ENCODE measurements around the gene ZBED4. TPM values are rescaled to one million over a fixed set of nuclear protein-coding genes. Genes with fewer than 3 reads are reported as not detected.

ZBED4 gene
- total RNA-seq, 1 donor from 2014 or later = 17.3 TPM

GRCh38 chr22:49829044-49829853 is 24.4 kb upstream of the ZBED4 start:
- intact Hi-C loops (cut with micrococcal nuclease) = loop anchor here (5.0 to 10.0 kb wide), 2 partner anchors 206 to 363 kb away; no protein-coding TSS in a partner anchor
- ChIA-PET CTCF (interaction anchor here (1.1 kb wide), 1 partner anchor 12 kb away, joined by 4 read pairs; no protein-coding TSS in a partner anchor), POLR2A (interaction anchor here (0.6 to 1.7 kb wide), 4 partner anchors 9 to 133 kb away, joined by 3 to 7 read pairs (median 4); no protein-coding TSS in a partner anchor)
- ATAC-seq (ENCODE audit: low read depth) = no peak
- peaks cover 39% of the 10 kb centered on the region for H3K4me1 Mint-ChIP-seq
- H3K27me3 Mint-ChIP-seq = peaks cover 4% of the 10 kb centered on the region
- H3K36me3 Mint-ChIP-seq (ENCODE audit: low read depth) = peaks cover 14% of the 10 kb centered on the region
- no peaks in the 10 kb centered on the region for H3K9me3 Mint-ChIP-seq
- H3K4me3 Mint-ChIP-seq = peak overlapping the region; percentile 51
- no peak for TF ChIP-seq CTCF (IDR thresholded peaks at IDR 0.05)
- H3K27ac Mint-ChIP-seq = peak overlapping the region; percentile 63
- DNase-seq = no peak

- CTCF ChIA-PET = no interaction called here
- Mint-ChIP-seq H3K4me3 (no peak overlapping the region), H3K4me1 (peaks cover 17% of the 10 kb centered on the region), H3K9me3 (no peaks in the 10 kb centered on the region), H3K27me3 (peaks cover 4% of the 10 kb centered on the region), H3K27ac (no peak overlapping the region), H3K36me3 (ENCODE audit: low read depth) (no peaks in the 10 kb centered on the region)
- DNase-seq = no peak
- intact Hi-C loops (cut with micrococcal nuclease) = no loop called here
- POLR2A ChIA-PET = no interaction called here
- no peak for TF ChIP-seq CTCF (IDR thresholded peaks at IDR 0.05)
- ATAC-seq (ENCODE audit: low read depth) = no peak
These were observed 20.2 kb upstream of the ZBED4 start for GRCh38 chr22:49833340-49834007.

- peaks cover 8% of the 10 kb centered on the region for H3K4me1 Mint-ChIP-seq
- ATAC-seq (ENCODE audit: low read depth) (peak; percentile 99), DNase-seq (peak; percentile 49)
- ChIA-PET CTCF (no interaction called here), POLR2A (interaction anchor here (0.5 to 1.4 kb wide), 10 partner anchors 9 to 182 kb away, joined by 3 to 7 read pairs (median 3); partner anchors contain the start of genes ALG12 and CRELD2)
- H3K27me3 Mint-ChIP-seq = peaks cover 9% of the 10 kb centered on the region
- peak overlapping the region; percentile 64 for H3K4me3 Mint-ChIP-seq
- H3K9me3 Mint-ChIP-seq = no peaks in the 10 kb centered on the region
- intact Hi-C loops (cut with micrococcal nuclease) = no loop called here
- H3K36me3 Mint-ChIP-seq (ENCODE audit: low read depth) = no peaks in the 10 kb centered on the region
- TF ChIP-seq CTCF (IDR thresholded peaks at IDR 0.05) = no peak
- peak overlapping the region; percentile 37 for H3K27ac Mint-ChIP-seq
These were observed 14.6 kb upstream of the ZBED4 start for GRCh38 chr22:49838771-49839717.

GRCh38 chr22:49845241-49845640 is 8.4 kb upstream of the ZBED4 start:
- intact Hi-C loops (cut with micrococcal nuclease) = no loop called here

More at GRCh38 chr22:49845241-49845640, 8.4 kb upstream of the ZBED4 start:
- ChIA-PET CTCF (no interaction called here), POLR2A (interaction anchor here (0.6 kb wide), 1 partner anchor 169 kb away, joined by 3 read pairs; no protein-coding TSS in a partner anchor)
- no peak for DNase-seq
- Mint-ChIP-seq H3K4me1 (peaks cover 8% of the 10 kb centered on the region), H3K9me3 (no peaks in the 10 kb centered on the region), H3K4me3 (no peak overlapping the region), H3K27ac (no peak overlapping the region), H3K27me3 (peaks cover 23% of the 10 kb centered on the region), H3K36me3 (ENCODE audit: low read depth) (no peaks in the 10 kb centered on the region)
- no peak for ATAC-seq (ENCODE audit: low read depth)
- no peak for TF ChIP-seq CTCF (IDR thresholded peaks at IDR 0.05)
